Activated CD4-positive, alpha-beta T cell treated with anti-CD3 and anti-CD28 coated beads for 24 hours (primary cell): ENCODE measurements around the gene FBF1.
A peak's percentile ranks its signal among the peaks of the same experiment; 100 is the strongest.
"Not testable (repeated sequence)": the region's sequence is repeated elsewhere in the genome, so short reads cannot be mapped to it uniquely, and the experiment has no call there.

Source experiments
- DNase-seq, 2 donors: peaks; one replicate each; pipeline ENCODE4 v3.0.0-alpha.2; 2020; ENCODE audit warnings: low read depth in 2 of 2

The FBF1 gene

DNA sequence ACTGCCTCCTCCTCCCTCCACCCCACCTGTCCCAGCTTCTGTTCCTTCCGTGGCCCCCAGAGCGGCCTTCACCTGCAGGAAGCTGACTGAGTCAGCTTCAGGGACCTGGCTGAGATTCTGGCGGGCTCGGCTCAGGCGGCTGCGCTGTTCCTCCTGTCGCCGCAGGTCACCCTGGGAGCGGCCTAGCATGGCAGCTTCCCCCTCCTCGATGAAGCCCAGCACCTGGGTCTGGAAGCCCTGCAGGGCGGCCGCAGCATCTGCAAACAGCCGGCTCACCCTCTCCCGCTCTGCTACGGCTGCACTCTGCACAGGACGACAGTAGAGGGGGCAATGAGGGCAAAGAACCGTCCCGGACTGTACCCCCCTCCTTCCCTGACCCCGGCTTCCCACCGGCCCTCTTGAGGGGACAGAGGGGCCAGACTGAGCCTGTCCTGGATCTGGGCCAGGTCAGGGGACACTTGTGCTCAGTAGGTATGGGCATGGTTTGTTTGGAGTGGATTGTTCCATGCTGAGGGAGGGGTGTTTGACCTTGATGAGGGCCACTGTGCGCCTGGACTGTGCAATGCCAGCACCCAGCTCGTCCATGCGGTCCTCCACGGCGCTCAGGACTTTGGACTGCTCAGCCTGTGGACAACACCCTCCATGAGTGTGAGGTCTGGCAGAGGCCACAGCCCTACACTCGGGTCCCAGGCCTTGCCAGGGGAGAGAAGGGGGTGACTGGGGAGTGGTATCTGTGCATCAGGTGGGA is 64.5 kb downstream of the FBF1 start:
- DNase-seq = peak; percentile 43 to 58

DNA sequence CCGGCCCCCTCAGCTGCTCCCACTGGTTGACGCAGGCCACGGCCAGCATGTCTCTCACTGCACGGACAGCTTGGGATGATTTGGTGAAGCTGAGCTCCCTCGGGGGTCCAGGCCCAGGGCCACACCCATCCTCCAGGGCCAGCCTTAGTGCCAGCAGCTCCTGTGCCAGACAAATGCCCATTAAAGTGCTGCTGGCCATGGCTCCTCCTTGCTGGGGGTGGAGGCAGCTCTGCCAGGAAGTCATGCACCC is 65.0 kb downstream of the FBF1 start:
- DNase-seq = no peak

DNA sequence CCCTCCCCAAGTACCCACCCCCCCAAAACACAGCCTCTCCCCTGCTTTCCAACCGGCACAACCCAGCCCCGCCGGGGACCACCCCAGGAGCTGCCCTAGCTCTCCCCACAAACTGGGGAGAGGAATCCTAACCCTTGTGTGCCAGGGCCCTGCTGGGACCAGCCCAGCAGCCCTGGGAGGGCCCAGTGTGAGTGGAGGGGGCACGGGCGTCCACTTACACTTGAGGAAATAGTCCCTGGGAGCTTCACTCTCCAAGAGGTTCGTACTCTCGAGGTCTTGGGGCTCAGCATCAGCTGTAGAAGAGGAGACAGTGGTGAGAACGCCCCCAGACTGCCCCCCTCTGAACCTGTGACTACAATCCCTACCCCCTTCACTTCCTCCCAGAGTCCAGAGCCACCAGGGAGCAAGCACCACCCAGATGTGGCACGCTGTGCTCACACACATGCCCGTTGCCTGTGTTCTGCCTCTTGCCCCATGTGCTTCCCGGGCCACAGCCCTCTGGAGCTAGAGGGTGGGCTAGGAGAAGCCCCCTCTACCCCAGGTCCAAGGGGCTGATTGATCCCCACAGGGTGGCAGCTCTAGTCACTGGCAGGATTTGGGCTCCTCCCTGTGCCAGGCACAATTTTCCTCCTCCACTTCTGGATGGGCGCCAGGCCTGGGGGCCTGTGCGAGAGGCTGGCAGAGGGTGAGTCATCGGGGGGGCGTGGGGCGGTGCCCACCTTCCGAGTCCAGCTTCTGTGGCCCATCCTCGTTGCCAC is 65.5 kb downstream of the FBF1 start:
- DNase-seq = no peak

DNA sequence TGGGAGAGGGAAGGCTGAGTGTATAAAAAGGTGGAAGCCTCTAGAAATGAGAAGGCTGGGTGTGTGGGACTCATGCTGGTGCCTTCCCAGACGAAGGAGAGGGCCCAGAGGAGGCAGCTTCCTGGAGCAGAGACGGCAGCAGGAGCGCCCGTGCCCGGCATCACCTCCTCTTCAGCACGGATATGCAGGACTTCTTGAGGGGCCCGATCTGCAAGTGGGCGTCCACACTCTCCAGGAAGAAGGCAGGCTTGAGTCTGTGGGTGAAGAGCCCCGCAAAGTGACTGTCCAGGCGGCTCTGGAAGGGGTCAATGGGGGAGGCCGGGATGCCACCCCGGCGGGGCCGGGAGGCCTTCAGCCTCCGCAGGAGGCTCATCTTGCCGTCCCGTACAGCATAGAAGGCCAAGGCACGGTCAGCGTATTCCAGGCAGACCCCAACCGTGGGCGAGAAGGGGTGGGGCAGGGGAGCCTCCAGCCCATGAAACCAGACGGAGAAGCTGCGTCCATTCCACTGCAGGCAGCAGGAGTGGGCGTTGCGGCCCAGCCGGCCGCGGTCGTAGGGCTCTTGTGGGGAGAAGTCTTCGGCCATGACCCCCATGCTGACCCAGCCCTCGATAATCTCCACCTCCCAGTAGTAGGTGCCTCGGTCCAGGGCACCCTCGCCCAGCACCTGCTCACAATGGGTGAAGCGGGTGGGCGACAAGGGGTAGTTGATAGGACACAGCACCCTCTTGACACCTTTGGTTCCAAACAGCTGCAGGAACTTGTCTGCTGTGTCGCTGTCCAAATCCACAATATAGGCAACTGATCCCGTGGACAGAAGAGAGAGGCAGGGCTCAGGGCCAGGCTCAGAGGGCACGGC is 66.3 kb downstream of the FBF1 start:
- DNase-seq = no peak

DNA sequence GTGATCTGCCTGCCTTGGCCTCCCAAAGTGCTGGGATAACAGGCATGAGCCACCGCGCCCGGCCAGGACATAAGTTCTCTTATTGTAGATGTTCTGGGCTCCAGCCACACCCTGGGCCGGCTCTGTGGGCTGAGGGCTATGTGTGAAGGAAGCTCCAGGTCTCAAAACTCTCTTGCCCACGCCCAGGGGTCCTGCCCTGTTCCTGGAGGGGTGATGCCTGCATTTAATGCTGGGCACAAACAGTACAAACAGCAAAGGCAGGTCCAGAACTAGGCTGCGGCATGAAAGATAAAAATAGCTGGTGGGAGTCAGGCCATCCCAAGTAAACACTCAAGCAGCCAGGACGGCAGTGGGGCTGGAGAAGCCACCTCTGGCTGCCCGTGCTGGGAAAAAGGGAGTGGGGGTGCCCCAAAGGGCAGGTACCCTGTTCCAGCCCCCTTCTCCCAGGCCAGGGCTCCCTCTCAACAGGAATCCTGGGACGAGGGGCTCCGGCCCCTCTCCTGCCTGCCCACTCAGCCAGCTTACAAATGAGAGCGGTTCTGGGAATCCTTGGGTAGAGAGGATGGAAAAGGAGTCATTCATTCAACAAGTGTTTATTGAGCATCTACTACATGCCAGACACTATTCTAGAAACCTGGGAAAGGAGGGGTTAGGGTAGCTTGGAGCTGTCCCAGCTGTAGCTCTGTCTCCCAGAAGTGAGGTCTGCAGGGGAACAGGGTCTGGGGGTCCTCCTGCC is 67.1 kb downstream of the FBF1 start:
- DNase-seq = no peak

DNA sequence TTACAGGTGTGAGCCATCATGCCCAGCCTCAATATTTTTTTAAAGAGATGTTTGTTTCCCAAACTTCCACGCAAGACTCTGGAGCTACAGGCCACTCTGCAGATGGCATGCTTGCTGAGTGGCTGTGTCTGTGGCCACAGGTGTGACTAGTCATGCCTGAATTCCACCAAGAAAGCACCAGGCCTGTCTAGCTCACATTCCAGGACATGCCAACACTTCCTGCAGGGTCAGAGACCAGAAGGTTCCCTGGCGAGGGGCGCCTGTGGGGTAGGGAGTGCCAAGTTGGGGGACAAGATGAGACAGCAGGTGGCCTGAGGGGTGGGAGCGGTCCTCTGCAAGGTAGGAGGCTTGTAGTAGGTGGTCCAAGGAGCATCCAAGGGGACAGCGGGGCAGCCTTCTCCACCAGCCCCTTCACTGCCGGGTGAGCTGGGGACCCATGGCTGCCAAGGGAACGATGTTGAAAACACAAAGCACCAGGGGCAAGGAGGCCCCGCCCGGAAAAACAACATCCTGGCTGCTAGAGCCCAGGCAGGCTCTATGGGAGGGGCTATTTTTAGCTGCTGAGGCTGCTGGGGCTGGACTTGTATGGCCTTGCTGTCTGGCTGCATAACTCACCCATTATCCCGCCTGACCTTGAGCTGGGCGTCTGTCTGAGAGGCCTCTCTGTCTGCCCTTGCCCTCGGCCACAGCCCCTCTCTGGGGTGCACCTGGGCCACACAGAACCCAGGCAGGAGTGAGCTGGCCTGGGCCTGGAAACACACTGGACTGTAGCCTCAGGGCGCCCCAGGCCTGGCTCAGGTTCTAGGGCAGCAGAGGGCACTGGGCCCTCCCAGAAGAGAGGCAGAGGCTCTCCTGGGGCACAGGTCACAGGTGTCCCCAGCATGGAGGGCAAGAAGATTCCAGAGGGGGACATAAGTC is 68.1 kb downstream of the FBF1 start:
- no peak for DNase-seq

DNA sequence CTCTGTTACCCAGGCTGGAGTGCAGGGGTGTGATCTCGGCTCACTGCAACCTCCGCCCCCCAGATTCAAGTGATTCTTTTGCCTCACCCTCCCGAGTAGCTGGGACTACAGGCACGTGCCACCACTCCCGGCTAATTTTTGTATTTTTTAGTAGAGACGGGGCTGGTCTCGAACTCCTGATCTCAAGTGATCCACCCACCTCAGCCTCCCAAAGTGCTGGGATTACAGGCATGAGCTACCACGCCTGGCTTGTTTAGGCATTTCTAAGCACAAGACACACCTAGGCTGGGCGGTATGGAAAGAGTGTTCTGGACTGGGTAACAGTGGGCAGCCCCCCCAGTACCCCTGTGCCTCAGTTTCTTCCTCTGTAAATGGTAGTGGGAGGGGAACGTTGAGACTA is 70.6 kb downstream of the FBF1 start:
- DNase-seq = not testable (repeated sequence)

DNA sequence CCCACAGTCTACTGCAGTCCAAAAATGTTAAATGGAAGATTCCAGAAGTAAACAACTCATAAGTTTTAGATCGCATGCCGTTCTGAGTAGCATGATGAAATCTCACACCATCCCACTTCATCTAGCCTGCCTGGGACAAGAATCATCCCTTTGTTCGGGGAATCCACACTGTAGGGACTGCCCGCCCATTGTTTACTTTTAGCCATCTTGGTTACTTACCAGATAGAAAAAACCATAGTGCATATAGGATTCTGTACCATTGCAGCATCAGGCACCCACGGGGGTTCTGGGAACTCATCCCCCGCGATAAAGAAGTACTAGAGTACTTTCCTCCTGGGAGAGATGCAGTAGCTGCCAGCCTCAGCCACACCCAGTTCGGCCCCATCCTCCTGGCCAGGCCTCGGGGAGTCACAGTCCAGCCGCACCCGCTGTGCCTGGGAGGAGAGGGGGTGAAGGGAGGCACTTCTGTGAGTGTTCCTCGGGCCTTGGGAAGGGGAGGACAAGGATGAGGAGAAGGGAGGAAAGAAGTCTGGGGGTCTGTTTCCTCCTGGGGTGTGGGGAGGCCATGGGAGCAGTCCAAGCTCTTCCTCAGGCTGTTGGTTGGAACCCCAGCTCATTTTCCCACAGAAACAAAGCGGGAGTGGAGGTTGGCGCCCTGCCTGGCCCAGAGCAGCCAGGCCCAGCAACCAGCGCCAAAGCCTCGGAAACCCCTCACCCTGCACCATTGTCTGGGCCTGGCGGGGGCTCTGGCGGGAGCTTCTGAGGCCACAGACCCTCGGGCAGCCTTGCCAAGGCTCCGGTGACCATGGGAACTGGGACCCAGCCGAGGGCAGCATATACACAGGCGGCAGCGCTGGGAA is 71.3 kb downstream of the FBF1 start:
- DNase-seq = no peak

DNA sequence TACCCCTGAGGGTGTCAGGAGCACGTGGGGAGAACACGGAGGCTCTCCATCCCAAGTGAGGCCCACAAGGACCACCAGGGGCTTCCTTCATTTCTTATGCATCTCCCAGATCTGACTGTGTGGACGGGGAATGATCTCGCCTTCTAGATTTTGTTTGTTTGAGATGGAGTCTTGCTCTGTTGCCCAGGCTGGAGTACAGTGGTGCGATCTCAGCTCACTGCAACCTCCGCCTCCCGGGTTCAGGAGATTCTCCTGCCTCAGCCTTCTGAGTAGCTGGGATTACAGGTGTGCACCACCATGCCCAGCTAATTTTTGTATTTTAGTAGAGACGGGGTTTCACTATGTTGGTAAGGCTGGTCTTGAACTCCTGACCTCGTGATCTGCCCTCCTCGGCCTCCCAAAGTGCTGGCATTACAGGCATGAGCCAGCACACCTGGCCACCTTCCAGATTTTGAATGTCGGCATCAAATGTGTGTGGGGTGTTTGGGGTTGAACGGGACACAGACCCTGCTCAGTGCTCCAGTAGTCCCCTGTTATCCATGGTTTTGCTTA is 72.0 kb downstream of the FBF1 start:
- not testable (repeated sequence) for DNase-seq

DNA sequence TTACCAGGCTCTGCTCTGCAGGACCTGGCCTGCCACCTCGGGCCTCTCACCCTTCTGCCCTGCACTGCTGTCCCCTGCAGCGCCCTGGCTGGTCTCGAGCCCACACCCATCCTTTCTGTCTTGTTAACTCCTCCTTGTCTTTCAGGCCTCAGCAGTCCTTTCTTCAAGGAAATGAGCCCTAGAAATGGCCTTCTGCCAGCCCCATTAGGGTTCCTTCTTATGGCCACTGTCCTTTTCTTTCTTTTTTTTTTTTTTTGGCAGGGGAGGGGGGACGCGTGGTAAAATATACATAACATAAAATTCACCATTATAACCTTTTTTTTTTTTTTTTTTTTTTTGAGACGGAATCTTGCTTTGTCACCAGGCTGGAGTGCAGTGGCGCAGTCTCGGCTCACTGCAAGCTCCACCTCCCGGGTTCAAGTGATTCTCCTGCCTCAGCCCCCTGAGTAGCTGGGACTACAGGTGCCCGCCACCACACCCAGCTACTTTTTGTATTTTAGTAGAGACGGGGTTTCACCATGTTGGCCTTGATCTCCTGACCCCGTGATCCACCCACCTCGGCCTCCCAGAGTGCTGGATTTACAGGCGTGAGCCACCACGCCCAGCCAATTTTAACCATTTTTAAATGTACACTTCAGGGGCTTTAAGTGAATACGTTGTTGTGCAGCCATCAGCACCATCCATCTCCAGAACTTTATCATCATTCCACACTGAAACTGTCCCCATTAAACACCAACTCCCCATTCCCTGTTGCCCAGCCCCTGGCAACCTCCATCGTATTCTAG is 75.2 kb downstream of the FBF1 start:
- not testable (repeated sequence) for DNase-seq

DNA sequence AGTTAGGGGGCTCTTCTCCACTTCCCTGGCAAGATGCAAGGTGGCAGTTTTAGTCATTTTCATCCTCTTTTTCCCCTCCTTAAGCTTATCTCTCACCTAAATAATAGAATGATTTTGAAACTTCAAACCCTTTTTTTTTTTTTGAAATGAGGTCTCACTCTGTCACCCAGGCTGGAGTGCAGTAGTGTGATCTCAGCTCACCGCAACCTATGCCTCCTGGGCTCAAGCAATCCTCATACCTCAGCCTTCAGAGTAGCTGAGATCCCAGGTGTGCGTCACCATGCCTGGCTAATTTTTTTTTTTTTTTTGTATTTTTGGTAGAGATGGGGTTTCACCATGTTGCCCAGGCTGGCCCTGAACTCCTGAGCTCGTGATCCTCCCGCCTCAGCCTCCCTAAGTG is 76.0 kb downstream of the FBF1 start:
- DNase-seq = not testable (repeated sequence)

DNA sequence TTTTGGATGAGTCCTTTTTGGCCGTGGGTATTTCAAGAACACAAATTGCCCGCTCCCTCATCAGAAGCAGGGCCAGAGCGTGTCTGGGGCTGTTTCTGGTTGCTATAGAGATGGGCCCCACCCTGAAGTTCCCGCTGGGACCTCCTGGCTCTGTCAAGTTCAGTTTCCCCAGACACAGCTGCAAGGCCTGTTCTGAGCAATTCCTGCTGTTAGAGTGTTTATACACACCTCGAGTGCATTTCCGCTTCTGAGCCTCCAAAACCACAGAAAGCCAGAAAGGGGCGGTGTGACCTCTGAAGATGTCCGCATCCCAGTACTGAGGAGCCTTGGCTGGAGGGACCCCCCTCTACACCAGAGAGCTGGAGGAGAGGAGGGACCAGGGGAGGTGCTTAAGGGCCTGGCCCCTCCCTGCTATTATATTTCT is 76.4 kb downstream of the FBF1 start:
- DNase-seq = no peak

DNA sequence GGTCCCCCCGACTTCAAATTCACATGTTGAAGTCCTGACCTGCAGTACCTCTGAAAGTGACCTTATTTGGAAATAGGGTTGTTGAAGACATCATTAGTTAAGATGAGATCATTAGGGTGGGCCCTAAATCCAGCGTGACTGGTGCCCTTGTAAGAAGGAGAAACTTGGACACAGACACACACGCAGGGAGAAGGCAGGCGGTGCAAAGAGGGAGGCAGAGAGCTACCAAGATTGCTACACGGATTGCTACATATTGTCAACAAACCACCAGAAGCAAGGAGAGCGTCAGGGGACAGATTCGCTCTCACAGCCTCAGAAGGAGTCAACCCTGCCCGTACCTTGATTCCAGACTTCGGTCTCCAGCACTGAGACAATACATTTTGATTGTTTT is 78.9 kb downstream of the FBF1 start:
- no peak for DNase-seq
